Retinal pigment epithelial cell (primary cell): ENCODE data around the gene SCARB2.

Experiments used
- DNase-seq: peaks from one replicate; pipeline ENCODE4 v3.0.0-alpha.2; 2010; ENCODE audit warnings: low read depth
- H3K4me3 ChIP-seq: 2 replicates; pipeline ENCODE4 v1.5.1; 2011; ENCODE audit warnings: mild to moderate bottlenecking, low read length, control low read depth, moderate library complexity
- TF ChIP-seq, protein P1 (sequence below): conservative IDR thresholded peaks from 2 replicates; pipeline ENCODE4 v1.5.1; 2011; ENCODE audit warnings: low read depth, low read length, control low read depth, inconsistent platforms

The SCARB2 gene, protein sequence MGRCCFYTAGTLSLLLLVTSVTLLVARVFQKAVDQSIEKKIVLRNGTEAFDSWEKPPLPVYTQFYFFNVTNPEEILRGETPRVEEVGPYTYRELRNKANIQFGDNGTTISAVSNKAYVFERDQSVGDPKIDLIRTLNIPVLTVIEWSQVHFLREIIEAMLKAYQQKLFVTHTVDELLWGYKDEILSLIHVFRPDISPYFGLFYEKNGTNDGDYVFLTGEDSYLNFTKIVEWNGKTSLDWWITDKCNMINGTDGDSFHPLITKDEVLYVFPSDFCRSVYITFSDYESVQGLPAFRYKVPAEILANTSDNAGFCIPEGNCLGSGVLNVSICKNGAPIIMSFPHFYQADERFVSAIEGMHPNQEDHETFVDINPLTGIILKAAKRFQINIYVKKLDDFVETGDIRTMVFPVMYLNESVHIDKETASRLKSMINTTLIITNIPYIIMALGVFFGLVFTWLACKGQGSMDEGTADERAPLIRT

DNA sequence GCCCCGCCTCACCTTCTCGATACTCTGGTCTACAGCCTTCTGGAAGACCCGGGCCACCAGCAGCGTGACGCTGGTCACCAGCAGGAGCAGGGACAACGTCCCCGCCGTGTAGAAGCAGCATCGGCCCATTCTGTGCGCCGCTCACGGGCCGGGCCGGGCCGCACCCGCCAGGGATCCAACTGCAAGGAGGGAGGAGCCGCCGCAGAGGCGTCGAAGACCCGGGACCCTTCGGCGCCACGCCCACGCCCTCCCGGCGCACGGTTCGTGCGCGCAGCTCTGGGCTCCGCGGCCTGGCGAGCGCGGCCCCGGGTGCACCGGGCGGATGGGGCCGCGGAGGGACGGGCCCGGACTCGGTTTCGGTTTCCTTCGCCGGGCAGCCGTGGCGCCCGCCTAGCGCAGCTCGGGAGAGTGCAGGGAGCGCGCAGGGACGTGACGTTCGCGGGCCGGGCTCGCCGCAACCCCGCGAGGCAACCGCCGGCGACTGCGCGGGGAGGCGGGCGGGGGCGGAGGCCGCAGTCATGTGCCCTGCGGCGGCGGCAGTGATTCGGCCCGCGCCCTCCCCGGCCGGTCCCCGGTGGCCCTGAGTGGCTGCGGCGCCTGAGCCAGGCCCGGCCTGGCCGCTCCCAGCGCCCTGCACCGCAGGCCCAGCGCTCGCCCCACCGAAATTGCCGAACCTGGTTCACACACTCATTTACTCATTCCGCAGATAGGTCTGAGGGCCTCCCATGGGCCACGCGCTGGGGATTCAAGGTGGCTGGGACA, at the start of gene SCARB2:
TSS of gene SCARB2 (minus strand) at position 410 of the 762 bp plus-strand sequence. CDS start at position 129, 281 bp downstream.
- peak within 1 kb of the TSS; percentile 75 for H3K4me3 ChIP-seq
- TF ChIP-seq, protein P1, sequence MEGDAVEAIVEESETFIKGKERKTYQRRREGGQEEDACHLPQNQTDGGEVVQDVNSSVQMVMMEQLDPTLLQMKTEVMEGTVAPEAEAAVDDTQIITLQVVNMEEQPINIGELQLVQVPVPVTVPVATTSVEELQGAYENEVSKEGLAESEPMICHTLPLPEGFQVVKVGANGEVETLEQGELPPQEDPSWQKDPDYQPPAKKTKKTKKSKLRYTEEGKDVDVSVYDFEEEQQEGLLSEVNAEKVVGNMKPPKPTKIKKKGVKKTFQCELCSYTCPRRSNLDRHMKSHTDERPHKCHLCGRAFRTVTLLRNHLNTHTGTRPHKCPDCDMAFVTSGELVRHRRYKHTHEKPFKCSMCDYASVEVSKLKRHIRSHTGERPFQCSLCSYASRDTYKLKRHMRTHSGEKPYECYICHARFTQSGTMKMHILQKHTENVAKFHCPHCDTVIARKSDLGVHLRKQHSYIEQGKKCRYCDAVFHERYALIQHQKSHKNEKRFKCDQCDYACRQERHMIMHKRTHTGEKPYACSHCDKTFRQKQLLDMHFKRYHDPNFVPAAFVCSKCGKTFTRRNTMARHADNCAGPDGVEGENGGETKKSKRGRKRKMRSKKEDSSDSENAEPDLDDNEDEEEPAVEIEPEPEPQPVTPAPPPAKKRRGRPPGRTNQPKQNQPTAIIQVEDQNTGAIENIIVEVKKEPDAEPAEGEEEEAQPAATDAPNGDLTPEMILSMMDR, result no peak
- DNase-seq, result no peak

DNA sequence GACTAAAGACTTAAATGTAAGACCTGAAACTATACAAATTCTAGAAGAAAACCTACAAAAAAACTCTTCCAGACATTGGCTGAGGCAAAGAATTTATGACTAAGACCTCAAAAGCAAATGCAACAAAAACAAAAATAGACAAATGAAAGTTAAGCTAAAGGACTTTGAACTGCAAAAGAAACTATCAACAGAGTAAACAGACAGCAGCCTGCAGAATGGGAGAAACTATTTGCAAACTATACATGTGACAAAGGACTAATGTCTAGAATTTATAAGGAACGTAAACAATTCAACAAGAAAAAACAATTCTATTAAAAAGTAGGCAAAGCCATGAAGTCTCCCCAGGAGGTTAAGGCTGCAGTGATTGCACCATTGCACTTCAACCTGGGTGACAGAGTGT, 46.9 kb upstream of the SCARB2 start:
- no peak for DNase-seq
- TF ChIP-seq, protein P1, result no peak

DNA sequence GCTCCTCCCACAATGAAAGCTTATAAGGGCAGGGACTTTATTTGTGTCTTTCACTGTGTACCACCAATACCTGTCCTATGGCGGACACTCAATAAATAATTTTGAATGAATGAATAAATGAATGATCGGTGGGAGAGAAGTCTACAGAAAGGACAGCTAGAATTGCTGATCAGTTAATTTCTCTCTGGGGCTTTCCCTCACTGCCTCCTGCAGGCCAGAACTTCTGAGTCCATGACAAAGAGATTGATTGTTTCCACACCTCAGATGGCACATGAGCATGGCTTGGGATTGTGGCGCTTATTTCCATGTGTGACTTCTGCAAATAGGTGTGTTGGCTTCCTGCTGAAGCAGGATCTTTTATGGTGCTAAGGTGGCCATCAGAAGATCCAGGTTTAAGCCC, 44.2 kb upstream of the SCARB2 start:
- no peak for DNase-seq
- no peak overlapping the region for H3K4me3 ChIP-seq
- TF ChIP-seq, protein P1, result no peak

More for the DNA sequence above, 46.9 kb upstream of the SCARB2 start:
- H3K4me3 ChIP-seq, result no peak overlapping the region

DNA sequence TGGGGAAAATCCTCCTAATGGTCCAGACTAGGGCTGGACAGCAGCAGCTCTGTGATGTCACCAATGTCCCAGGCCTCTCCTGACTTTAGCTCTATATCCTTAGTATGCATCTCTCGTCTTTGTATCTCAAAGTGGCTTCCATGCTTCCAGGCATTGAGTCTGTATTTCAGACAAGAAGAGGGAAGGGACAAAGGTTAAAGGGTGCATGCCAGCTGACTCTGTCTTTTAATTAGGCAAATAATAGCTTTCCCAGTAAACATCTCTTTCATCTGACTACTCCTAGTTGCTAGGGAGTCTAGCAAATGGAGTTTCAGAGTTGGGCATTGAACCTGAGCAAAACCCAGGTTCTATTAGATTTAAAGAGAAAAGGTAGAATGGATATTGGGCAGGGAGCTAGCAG, 43.3 kb upstream of the SCARB2 start:
- no peak overlapping the region for H3K4me3 ChIP-seq
- DNase-seq, result no peak
- TF ChIP-seq, protein P1, result no peak

DNA sequence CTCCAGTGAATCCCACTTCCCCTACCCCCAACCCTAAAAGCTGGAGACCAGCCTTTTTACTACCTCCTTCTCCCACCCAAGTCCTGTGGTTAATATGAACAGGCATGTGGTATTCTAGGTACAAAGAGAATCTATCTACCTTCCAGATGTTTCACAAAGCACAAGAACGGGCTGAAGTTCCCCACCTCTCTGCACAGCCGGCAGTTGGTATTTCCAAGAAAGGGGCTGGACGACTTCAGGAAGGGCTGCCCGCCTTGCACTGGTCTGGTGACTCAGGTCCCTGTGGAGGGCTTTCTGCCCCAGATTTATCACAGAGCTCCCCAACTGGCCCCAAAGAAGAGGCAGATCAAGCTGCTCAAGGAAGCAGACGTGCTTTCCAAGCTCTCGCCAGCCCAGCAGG, 42.4 kb upstream of the SCARB2 start:
- no peak for DNase-seq
- H3K4me3 ChIP-seq, result no peak overlapping the region
- TF ChIP-seq, protein P1, result no peak

DNA sequence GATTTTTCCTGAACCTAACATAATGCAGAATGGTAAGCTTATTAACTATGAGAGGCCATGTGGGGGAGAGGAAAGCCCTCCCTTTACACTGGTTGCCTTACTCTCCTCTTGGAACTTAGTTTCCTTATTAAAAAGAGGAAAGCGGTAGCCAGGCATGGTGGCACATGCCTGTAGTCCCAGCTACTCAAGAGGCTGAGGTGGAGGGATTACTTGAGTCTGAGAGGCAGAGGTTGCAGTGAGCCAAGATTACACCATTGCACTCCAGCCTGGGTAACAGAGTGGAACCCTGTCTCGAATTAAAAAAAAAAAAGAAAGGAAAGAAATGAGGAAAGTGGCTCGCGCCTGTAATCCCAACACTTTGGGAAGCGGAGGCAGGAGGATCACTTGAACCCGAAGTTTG, 39.9 kb upstream of the SCARB2 start:
- DNase-seq, result no peak
- TF ChIP-seq, protein P1, result no peak
- no peak overlapping the region for H3K4me3 ChIP-seq

DNA sequence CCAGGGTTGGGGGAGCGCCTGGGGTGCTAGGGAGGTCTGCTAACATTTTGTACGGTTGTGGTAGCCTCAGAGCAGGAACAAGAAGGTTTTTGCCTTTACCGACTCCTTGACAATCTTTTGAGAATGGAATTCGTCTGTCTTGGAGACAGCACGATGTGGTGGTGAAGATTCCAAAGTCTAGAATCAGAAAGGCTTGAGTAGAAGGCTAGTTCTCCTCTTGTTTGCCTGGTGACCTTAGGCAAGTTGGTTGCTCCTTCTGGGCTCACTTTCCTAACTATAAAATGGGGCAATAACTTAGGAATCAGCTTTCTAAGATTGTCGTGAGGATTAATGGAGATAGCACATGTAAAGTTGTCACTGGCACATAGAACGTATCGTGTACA, 38.6 kb upstream of the SCARB2 start:
- TF ChIP-seq, protein P1, result no peak
- DNase-seq, result no peak
- H3K4me3 ChIP-seq, result peak overlapping the region; percentile 65
